H1 (cell line): Measurements from ENCODE around the gene MEA1. TPM values are rescaled to one million over a fixed set of nuclear protein-coding genes. Genes with fewer than 3 reads are reported as not detected.

Source experiments
- CTCF ChIA-PET: fragments of 300-600 bp; sonication (Branson Sonifier 250); formaldehyde crosslinking; loops from one replicate; lab custom pipeline; 2021; ENCODE audit not compliant: partially characterized antibody; lab: Charles Lee
- POLR2A ChIA-PET: fragments of 300-600 bp; sonication (Branson Sonifier 250); formaldehyde crosslinking; loops from one replicate; lab custom pipeline; 2021; ENCODE audit warnings: inconsistent platforms; ENCODE audit not compliant: partially characterized antibody; lab: Charles Lee
- DNase-seq, 2 experiments: peaks; one replicate each; pipeline versions ENCODE4 v3.0.0 to v3.0.0-alpha.2; 2010 to 2022; ENCODE audit warnings: low spot score in 2 of 2, low read depth in 1 of 2, mixed read lengths in 1 of 2
- FAIRE-seq: peaks from 2 replicates; lab custom pipeline; 2011; peaks lifted over from hg19 to GRCh38; lab: Jason Lieb, UNC
- H2AFZ ChIP-seq: 2 replicates; pipeline ENCODE4 v1.8.1; 2012; ENCODE audit warnings: low read length, inconsistent platforms
- H2AK5ac ChIP-seq: 2 replicates; pipeline ENCODE4 v1.6.1; 2013; ENCODE audit warnings: low read depth, low read length
- H2BK120ac ChIP-seq: replicated peaks from 2 replicates; pipeline ENCODE3; 2013; ENCODE audit warnings: low read depth, low read length, inconsistent platforms
- H2BK12ac ChIP-seq: 2 replicates; pipeline ENCODE4 v1.6.1; 2013; ENCODE audit warnings: low read depth, low read length
- H2BK15ac ChIP-seq: 2 replicates; pipeline ENCODE4 v1.6.1; 2013; ENCODE audit warnings: low read length
- H2BK20ac ChIP-seq: 2 replicates; pipeline ENCODE4 v1.6.1; 2013; ENCODE audit warnings: low read length
- H2BK5ac ChIP-seq: 2 replicates; pipeline ENCODE4 v1.6.1; 2013; ENCODE audit warnings: low read depth, low read length
- H3K14ac ChIP-seq: 2 replicates; pipeline ENCODE4 v1.6.1; 2013; ENCODE audit warnings: inconsistent platforms; ENCODE audit not compliant: insufficient read length
- H3K18ac ChIP-seq: 2 replicates; pipeline ENCODE4 v1.6.1; 2013; ENCODE audit warnings: low read length; ENCODE audit errors: extremely low read depth
- H3K23ac ChIP-seq: 2 replicates; pipeline ENCODE4 v1.6.1; 2013; ENCODE audit warnings: inconsistent platforms; ENCODE audit not compliant: insufficient read length
- H3K23me2 ChIP-seq: 2 replicates; pipeline ENCODE4 v1.6.1; 2013; ENCODE audit warnings: low read depth, low read length
- H3K27ac ChIP-seq: 2 replicates; pipeline ENCODE4 v1.6.1; 2011; ENCODE audit warnings: low read depth, low read length, inconsistent platforms
- H3K27me3 ChIP-seq, 4 experiments: replicated peaks in 1 of 4; 1 replicate in 1 of 4; 2 replicates in 3 of 4; pipeline versions ENCODE4 v1.6.1 to v1.8.1; 2011 to 2013; ENCODE audit warnings: low read length in 3 of 4, mild to moderate bottlenecking in 3 of 4, inconsistent platforms in 2 of 4, mixed read lengths in 2 of 4, moderate library complexity in 1 of 4; ENCODE audit not compliant: control insufficient read depth in 3 of 4, insufficient read depth in 3 of 4; ENCODE audit errors: extremely low read depth in 1 of 4
- H3K36me3 ChIP-seq, 4 experiments: 2 replicates each; pipeline versions ENCODE4 v1.6.1 to v1.8.1; 2011 to 2013; ENCODE audit warnings: mild to moderate bottlenecking in 4 of 4, low read length in 3 of 4, moderate library complexity in 2 of 4, control low read depth in 1 of 4, inconsistent platforms in 1 of 4; ENCODE audit not compliant: insufficient read depth in 4 of 4, control insufficient read depth in 2 of 4
- H3K4ac ChIP-seq: replicated peaks from 2 replicates; pipeline ENCODE3; 2013; ENCODE audit warnings: low read length, low read depth, mixed read lengths, inconsistent platforms; ENCODE audit not compliant: insufficient read length
- H3K4me1 ChIP-seq, 4 experiments: replicated peaks in 1 of 4; 1 replicate in 1 of 4; 2 replicates in 3 of 4; pipeline versions ENCODE4 v1.6.1 to v1.8.1; 2011 to 2013; ENCODE audit warnings: low read length in 3 of 4, inconsistent platforms in 2 of 4, mixed read lengths in 1 of 4; ENCODE audit not compliant: insufficient read depth in 4 of 4, control insufficient read depth in 3 of 4
- H3K4me2 ChIP-seq, 2 experiments: 2 replicates each; pipeline versions ENCODE4 v1.6.1 to v1.8.1; 2011 to 2013; ENCODE audit warnings: low read depth in 2 of 2, low read length in 2 of 2, control low read depth in 1 of 2, inconsistent platforms in 1 of 2, mild to moderate bottlenecking in 1 of 2; ENCODE audit not compliant: insufficient read depth in 1 of 2
- H3K4me3 ChIP-seq, 4 experiments: fragments of 200-600, 300-600 bp in 1 of 4; sonication (generic), shearing (Covaris generic), sonication (Bioruptor Twin) in 1 of 4; 2 replicates each; pipeline versions ENCODE4 v1.5.1 to v1.8.1; 2011 to 2016; ENCODE audit warnings: low read length in 4 of 4, low read depth in 3 of 4, control low read depth in 2 of 4, inconsistent platforms in 2 of 4, mild to moderate bottlenecking in 2 of 4, mixed read lengths in 1 of 4, moderate library complexity in 1 of 4; ENCODE audit not compliant: insufficient read depth in 2 of 4; ENCODE audit errors: extremely low read depth in 1 of 4
- H3K56ac ChIP-seq: replicated peaks from 2 replicates; pipeline ENCODE3; 2013; ENCODE audit warnings: low read depth, mild to moderate bottlenecking, mixed read lengths, low read length, inconsistent platforms; ENCODE audit not compliant: insufficient read length
- H3K79me1 ChIP-seq: 2 replicates; pipeline ENCODE4 v1.6.1; 2013; ENCODE audit warnings: low read depth, low read length, control low read depth
- H3K79me2 ChIP-seq, 2 experiments: 2 replicates each; pipeline versions ENCODE4 v1.6.1 to v1.8.1; 2012 to 2013; ENCODE audit warnings: low read length in 2 of 2, mild to moderate bottlenecking in 2 of 2, inconsistent platforms in 1 of 2; ENCODE audit not compliant: insufficient read depth in 2 of 2, control insufficient read depth in 1 of 2
- H3K9ac ChIP-seq, 4 experiments: replicated peaks in 1 of 4; 1 replicate in 1 of 4; 2 replicates in 3 of 4; pipeline versions ENCODE4 v1.6.1 to v1.8.1; 2011 to 2013; ENCODE audit warnings: low read depth in 3 of 4, low read length in 3 of 4, control low read depth in 2 of 4, mild to moderate bottlenecking in 2 of 4, moderate library complexity in 2 of 4, inconsistent platforms in 1 of 4; ENCODE audit errors: extremely low read depth in 1 of 4
- H3K9me3 ChIP-seq, 2 experiments: 2 replicates each; pipeline versions ENCODE4 v1.6.1 to v1.8.1; 2012 to 2013; ENCODE audit warnings: mild to moderate bottlenecking in 2 of 2, moderate library complexity in 2 of 2, control low read depth in 1 of 2, inconsistent platforms in 1 of 2, low read depth in 1 of 2, low read length in 1 of 2, mixed read lengths in 1 of 2; ENCODE audit not compliant: insufficient read depth in 2 of 2
- H4K20me1 ChIP-seq, 2 experiments: replicated peaks in 1 of 2; 2 replicates each; pipeline versions ENCODE3 to v1.8.1; 2011 to 2013; ENCODE audit warnings: inconsistent platforms in 2 of 2, low read length in 2 of 2, mild to moderate bottlenecking in 1 of 2; ENCODE audit not compliant: insufficient read depth in 2 of 2, control insufficient read depth in 1 of 2
- H4K5ac ChIP-seq: 2 replicates; pipeline ENCODE4 v1.6.1; 2013; ENCODE audit warnings: low read length, low read depth, mixed read lengths, inconsistent platforms; ENCODE audit not compliant: insufficient read length
- H4K8ac ChIP-seq: 2 replicates; pipeline ENCODE4 v1.8.0; 2013; ENCODE audit warnings: mild to moderate bottlenecking, moderate library complexity, low read length, inconsistent platforms; ENCODE audit not compliant: insufficient read depth; ENCODE audit errors: extremely low read depth
- H4K91ac ChIP-seq: replicated peaks from 2 replicates; pipeline ENCODE3; 2013; ENCODE audit warnings: low read length, mixed read lengths, inconsistent platforms; ENCODE audit not compliant: insufficient read length
- CHD2 ChIP-seq: IDR thresholded peaks from 2 replicates; pipeline ENCODE4 v1.6.1; 2012; ENCODE audit warnings: low read length, improper control_type of control experiment
- EGR1 ChIP-seq: IDR thresholded peaks from 2 replicates; pipeline ENCODE4 v1.6.1; 2011; ENCODE audit warnings: low read depth, low read length, borderline replicate concordance
- MAX ChIP-seq: IDR thresholded peaks from 2 replicates; pipeline ENCODE4 v1.6.1; 2012; ENCODE audit warnings: inconsistent platforms
- POLR2AphosphoS5 ChIP-seq: IDR thresholded peaks from 2 replicates; pipeline ENCODE4 v1.6.1; 2011; ENCODE audit warnings: low read depth, low read length
- RXRA ChIP-seq: IDR thresholded peaks from 2 replicates; pipeline ENCODE4 v1.6.1; 2011; ENCODE audit warnings: low read depth, mild to moderate bottlenecking, low read length, moderate library complexity; ENCODE audit not compliant: insufficient read depth
- SIX5 ChIP-seq: IDR thresholded peaks from 2 replicates; pipeline ENCODE4 v1.6.1; 2011; ENCODE audit warnings: mild to moderate bottlenecking, low read depth, low read length
- SUZ12 ChIP-seq: fragments of 200-600 bp; sonication (generic); IDR thresholded peaks from 2 replicates; pipeline ENCODE4 v1.6.1; 2012; ENCODE audit warnings: mild to moderate bottlenecking, inconsistent platforms, low read length, moderate library complexity, mixed read lengths
- WGBS, 2 experiments: shearing (Covaris generic) in 1 of 2; methylation state at CpG; one replicate each; pipeline versions ENCODE4 v1.1.6 to v1.1.7; 2013 to 2015; ENCODE audit warnings: low lambda C conversion rate in 2 of 2, mixed read lengths in 2 of 2, inconsistent platforms in 1 of 2, low coverage in 1 of 2, missing lambda C conversion rate in 1 of 2; ENCODE audit not compliant: insufficient replicate concordance in 2 of 2, insufficient coverage in 1 of 2, insufficient read length in 1 of 2; ENCODE audit errors: extremely low coverage in 1 of 2, missing lambda C conversion rate in 1 of 2; 5-methylcytosine and 5-hydroxymethylcytosine counted together
- polyA plus RNA-seq, 7 experiments: library from polyadenylated mRNA; depleted of rRNA in 3 of 7; stranded (reverse) in 5 of 7; unstranded in 2 of 7; fragments of >200 nt in 5 of 7; fragments of 200-250 nt in 2 of 7; gene quantifications; 1 replicate in 5 of 7; 2 replicates in 1 of 7; 4 replicates in 1 of 7; pipeline versions ENCODE4 v1.2.1 to v1.2.3, GENCODE V29; 2011 to 2013; ENCODE audit warnings: missing spikeins in 2 of 7, mixed read lengths in 2 of 7
- total RNA-seq: library from RNA; stranded (reverse); fragmentation: NEBNext Ultra II Directional; extraction: Animal tissue kit (Norgen Biotek cat#: 25700); gene quantifications from 2 replicates; pipeline ENCODE4 v1.2.1, GENCODE V29; 2021
- TF ChIP-seq, protein P1 (sequence below): IDR thresholded peaks from 2 replicates; pipeline ENCODE4 v1.6.1; 2012; ENCODE audit warnings: low read length, inconsistent platforms

MEA1 gene
- total and polyA plus RNA-seq, 2 of the 8 experiments (the other 6 are each of a cell fraction or from before 2014, with no cell fraction given), result 94.2 to 96.4 TPM

- FAIRE-seq, result peak; percentile 7
- peak within 1 kb of the TSS; percentile 84 to 87 for H3K4me2 ChIP-seq
- peak within 1 kb of the TSS; percentile 73 for H3K27ac ChIP-seq
- no peaks in the 10 kb centered on the region for H3K9me3 ChIP-seq
- no peak within 1 kb of the TSS for H3K14ac ChIP-seq
- no peak within 1 kb of the TSS for H2BK120ac ChIP-seq
- peak within 1 kb of the TSS; percentile 64 to 95 (median 70) for H3K9ac ChIP-seq
- peak within 1 kb of the TSS; percentile 77; the same call in 1 of the 2 replicates for H2BK12ac ChIP-seq
- H3K27me3 ChIP-seq, result no peaks in the 10 kb centered on the region
- H3K4me3 ChIP-seq, result peak within 1 kb of the TSS; percentile 63 to 74 (median 70)
- ChIA-PET POLR2A (interaction anchor here (0.7 to 2.6 kb wide), 23 partner anchors 11 to 385 kb away, joined by 3 to 29 read pairs (median 4); partner anchors contain the start of genes CNPY3, GNMT, KLC4 and KLHDC3), CTCF (interaction anchor here (0.6 to 2.0 kb wide), 5 partner anchors 11 to 83 kb away, joined by 3 to 6 read pairs (median 4); no protein-coding TSS in a partner anchor)
- no peak within 1 kb of the TSS for H4K5ac ChIP-seq
- H3K4ac ChIP-seq, result no peak within 1 kb of the TSS
- peak within 1 kb of the TSS; percentile 95 for H3K18ac ChIP-seq
- peaks cover 0 to 12% of the 10 kb centered on the region in 2 experiments for H4K20me1 ChIP-seq
- WGBS, 2 experiments, result 1% methylated on average over 44 of the region's 59 CpGs; no CpG with 5 or more reads in 1 of the 2 experiments
- no peak within 1 kb of the TSS for H3K23ac ChIP-seq
- H3K4me1 ChIP-seq, result peaks cover 3 to 10% (median 5%) of the 10 kb centered on the region in 4 experiments; a peak in 6 of 7 replicates
- H4K91ac ChIP-seq, result no peak within 1 kb of the TSS
- peaks cover 8% of the 10 kb centered on the region for H3K79me1 ChIP-seq
- H3K79me2 ChIP-seq, result peaks cover 8 to 15% of the 10 kb centered on the region in 2 experiments; a peak in 2 of 4 replicates
- no peak within 1 kb of the TSS for H3K56ac ChIP-seq
- H2BK20ac ChIP-seq, result 0 out of 2 replicates have a peak within 1 kb of the TSS, but pooled peaks have one; percentile 75
- no peak within 1 kb of the TSS; the same call in 1 of the 2 replicates for H2AK5ac ChIP-seq
- peaks cover 7% of the 10 kb centered on the region for H3K23me2 ChIP-seq
- H3K36me3 ChIP-seq, result peaks cover 0 to under 1% (median 0%) of the 10 kb centered on the region in 4 experiments; a peak in 4 of 8 replicates
- H2AFZ ChIP-seq, result peak within 1 kb of the TSS; percentile 89
- H2BK5ac ChIP-seq, result peak within 1 kb of the TSS; percentile 54
- peak within 1 kb of the TSS; percentile 40; the same call in 1 of the 2 replicates for H2BK15ac ChIP-seq
- H4K8ac ChIP-seq, result peak within 1 kb of the TSS; percentile 26; the same call in 1 of the 2 replicates
- peak; percentile 92 to 95 for DNase-seq
- TF ChIP-seq RXRA, result no peak
- TF ChIP-seq, protein P1, sequence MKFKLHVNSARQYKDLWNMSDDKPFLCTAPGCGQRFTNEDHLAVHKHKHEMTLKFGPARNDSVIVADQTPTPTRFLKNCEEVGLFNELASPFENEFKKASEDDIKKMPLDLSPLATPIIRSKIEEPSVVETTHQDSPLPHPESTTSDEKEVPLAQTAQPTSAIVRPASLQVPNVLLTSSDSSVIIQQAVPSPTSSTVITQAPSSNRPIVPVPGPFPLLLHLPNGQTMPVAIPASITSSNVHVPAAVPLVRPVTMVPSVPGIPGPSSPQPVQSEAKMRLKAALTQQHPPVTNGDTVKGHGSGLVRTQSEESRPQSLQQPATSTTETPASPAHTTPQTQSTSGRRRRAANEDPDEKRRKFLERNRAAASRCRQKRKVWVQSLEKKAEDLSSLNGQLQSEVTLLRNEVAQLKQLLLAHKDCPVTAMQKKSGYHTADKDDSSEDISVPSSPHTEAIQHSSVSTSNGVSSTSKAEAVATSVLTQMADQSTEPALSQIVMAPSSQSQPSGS, result peak; percentile 40; the same call in 1 of the 2 replicates
- TF ChIP-seq POLR2AphosphoS5, result peak; percentile 92
- no peak for TF ChIP-seq SUZ12
- no peak for TF ChIP-seq CHD2
- TF ChIP-seq SIX5, result no peak
- TF ChIP-seq EGR1, result 0 out of 2 replicates have a peak, but pooled peaks have one; percentile 54
- TF ChIP-seq MAX, result no peak
Observed at GRCh38 chr6:42984001-42984923, 29.5 kb downstream of the MEA1 start, which contains the start of gene PPP2R5D. Gene PPP2R5D, plus strand, starts transcription at chr6:42984570. Its CDS starts 108 bp downstream, at chr6:42984678.
